IPS-NIHi7 (cell line): ENCODE data around the gene CNTNAP2.
A peak's percentile ranks its signal among the peaks of the same experiment; 100 is the strongest.

ENCODE experiments used
- DNase-seq: peaks from one replicate; pipeline ENCODE4 v3.0.0; 2012; ENCODE audit warnings: mixed read lengths; ENCODE audit errors: extremely low spot score

CNTNAP2 gene

DNA sequence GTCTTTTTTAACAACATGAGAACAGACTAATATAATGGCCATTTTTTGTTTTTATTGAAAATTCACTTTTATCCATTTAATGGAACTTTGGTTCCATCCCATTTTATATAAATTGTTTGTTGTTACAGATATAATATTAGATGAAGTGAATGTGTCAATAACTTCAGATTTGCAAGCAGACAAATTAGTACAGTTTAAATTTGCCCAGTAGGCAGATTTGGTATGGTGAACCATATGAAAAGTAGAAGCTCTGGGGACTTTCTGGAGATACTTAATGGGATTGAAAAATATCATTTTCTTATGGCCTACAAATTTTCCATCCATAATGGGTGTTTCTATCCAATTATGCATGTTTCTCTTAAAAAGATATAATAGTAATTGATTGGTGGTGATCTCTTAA is 1277.7 kb downstream of the CNTNAP2 start:
- no peak for DNase-seq

GRCh38 chr7:147400221-147400689 is 1283.7 kb downstream of the CNTNAP2 start:
- DNase-seq: no peak

DNA sequence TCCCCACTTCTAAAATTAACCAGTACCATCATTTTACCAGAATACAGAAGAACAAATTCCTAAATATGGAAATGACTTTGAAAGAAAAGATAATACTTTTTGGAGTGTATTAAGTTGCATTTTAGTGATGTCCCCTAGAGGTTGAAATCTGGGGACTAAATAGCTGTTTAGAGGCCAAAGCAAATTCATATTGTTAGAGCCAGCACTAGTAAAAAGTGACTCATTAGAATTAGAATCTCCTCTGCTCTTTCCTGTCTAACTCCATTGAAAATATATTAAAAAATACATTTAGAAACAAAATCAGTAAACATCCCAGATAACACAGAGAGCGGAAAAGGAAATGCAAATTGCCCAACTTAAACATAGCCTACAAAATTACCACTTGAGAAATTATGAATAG is 1284.3 kb downstream of the CNTNAP2 start:
- DNase-seq: no peak

DNA sequence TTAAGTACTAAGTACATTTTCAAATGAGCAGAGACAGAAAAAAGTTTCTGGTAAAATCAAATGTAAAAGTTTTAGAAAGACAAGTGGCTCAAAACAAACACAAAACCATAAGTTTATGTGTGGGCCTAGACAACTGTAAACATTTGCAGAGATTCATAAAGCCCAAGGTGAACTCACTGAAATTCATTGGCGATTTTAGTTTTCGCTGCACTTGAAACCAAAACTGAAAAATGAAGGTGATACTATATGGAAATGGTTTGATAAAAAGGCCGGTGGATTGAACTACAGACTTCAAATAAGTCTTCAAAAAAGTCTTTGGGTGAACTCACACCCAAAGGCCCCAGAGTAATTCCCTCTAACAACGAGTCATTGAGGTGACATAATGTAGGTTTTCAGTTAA is 1289.0 kb downstream of the CNTNAP2 start:
- DNase-seq: no peak

GRCh38 chr7:147406521-147407135 is 1290.0 kb downstream of the CNTNAP2 start:
- no peak for DNase-seq

DNA sequence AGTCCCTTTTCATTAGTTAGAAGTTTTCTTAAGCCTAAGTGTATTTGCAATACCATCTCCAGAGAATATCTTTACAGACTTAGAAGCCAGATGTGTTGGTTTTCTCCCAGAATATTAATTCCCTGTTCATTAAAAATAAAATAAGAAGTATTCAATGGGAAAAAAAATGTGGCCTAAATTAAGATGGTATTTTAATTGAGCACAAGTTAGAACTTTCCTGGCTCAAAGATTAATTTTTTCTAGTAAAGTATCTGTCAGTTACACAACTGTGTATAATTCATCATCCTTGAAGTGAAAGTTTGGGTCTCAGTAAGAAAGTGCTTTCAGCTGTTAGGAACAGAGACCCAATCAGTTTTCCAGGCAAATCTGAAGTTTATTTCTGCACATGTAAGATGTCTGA is 1294.5 kb downstream of the CNTNAP2 start:
- no peak for DNase-seq

DNA sequence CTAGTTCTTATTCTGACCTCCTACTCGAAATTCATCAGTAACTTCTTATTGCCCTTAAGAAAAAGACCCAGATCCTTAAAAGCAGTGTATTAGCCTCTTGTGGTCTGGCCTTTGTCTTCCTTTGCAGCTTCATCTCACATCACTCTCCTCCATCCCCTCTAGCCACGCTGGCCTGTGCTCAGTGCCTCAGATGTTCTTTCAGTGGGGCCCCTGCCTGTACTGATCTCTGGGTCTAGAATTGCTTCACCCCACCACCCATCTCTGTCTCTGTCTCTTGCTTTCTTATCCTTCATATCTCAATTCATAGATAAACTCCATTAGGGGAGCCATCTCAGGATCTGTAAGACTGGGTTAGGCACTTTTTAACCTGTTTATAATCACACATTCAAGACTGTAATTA is 1295.5 kb downstream of the CNTNAP2 start:
- DNase-seq: no peak

GRCh38 chr7:147412782-147413556 is 1296.4 kb downstream of the CNTNAP2 start:
- DNase-seq: no peak

DNA sequence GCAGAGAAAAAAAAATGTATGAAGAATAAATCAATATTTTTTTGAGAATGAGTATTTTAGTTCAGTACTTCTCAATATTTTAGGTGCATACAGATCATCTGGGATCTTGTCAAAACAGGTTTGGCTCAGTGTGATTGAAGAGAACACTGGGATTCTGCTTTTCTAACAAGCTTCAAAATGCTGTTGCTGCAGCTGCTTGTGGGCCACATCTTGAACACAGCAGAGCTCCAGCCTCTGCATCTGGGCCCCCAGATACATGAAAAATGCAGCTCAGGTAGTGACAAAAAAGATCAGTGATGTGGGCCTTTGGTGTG is 1296.9 kb downstream of the CNTNAP2 start:
- no peak for DNase-seq

- DNase-seq: no peak
Observed at GRCh38 chr7:147415991-147416390, 1299.4 kb downstream of the CNTNAP2 start.

DNA sequence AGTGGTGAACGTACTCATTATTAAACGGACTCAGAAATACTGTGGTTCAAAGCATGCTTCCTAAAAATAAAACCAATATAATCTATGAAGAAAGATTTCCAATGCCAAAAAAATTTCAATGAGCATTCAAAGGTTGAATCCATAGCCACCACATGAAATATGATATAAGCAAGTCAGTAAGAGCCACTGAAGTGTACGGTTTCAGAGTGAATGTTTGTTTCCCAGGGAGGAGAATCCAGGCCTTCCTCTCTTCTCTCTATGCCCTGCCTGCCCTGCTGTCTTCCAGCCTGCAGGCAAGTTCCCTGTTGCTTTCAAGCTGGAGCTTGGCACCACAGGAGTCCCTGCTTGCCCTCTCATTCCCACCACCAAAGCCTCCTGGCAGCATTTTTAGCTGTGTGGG is 1302.4 kb downstream of the CNTNAP2 start:
- peak; percentile 21 for DNase-seq

- DNase-seq: peak; percentile 20
Observed at GRCh38 chr7:147423875-147424274, 1307.3 kb downstream of the CNTNAP2 start.

GRCh38 chr7:147428075-147428474 is 1311.5 kb downstream of the CNTNAP2 start:
- DNase-seq: no peak

DNA sequence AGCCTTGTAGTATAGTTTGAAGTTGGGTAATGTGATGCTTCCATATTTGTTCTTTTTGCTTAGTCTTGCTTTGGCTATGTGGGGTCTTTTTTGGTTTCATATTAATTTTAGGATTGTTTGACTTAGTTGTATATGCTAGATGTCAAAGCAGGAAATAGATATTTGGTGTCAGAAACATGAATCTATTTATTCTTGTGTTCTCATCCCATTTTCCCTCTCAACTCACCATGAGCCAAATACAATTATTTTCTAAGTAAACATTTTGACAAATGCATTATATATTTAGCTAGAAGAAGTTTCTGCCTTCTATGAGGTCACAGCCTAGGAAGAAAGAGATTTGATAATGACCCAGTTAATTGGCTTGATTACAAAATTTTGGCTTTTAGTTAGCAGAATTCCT is 1313.4 kb downstream of the CNTNAP2 start:
- no peak for DNase-seq

- peak; percentile 32 for DNase-seq
Observed at GRCh38 chr7:147432079-147432478, 1315.5 kb downstream of the CNTNAP2 start.

DNA sequence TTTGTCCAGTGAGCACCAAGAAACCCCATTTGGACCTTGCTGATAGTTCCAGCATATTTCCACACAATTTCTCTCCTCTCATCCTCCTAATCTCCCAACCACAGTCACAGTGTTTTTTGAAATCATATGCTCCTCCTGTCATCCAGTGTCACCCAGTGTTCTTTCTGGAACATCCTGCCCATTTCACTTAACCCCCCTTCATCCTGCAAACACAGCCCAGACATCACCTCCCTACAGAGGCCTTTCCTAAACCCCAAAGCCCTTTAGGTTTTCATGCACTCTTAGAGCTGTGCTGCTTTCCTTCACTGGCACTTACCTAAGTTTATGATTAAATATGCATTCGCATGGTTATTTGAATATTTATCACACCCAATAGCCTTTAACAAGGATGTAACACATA is 1316.0 kb downstream of the CNTNAP2 start:
- DNase-seq: no peak

GRCh38 chr7:147436718-147437117 is 1320.1 kb downstream of the CNTNAP2 start:
- DNase-seq: peak; percentile 8

DNA sequence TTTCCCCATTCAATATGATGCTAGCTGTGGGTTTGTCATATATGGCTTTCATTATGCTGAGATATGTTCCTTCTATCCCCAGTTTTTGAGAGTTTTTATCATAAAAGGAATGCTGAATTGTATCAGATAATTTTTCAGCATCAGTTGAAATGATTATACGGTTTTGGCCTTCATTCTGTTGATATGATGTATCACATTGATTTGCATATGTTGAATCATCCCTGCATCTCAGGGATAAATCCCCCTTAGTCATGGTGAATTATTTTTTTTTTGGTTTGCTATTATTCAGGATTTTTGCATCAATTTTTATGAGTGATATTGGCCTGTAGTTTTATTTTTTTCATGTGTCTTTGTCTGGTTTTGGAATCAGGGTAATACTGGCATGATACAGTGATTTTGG is 1321.6 kb downstream of the CNTNAP2 start:
- no peak for DNase-seq

- DNase-seq: no peak
Observed at GRCh38 chr7:147443942-147444341, 1327.3 kb downstream of the CNTNAP2 start.

GRCh38 chr7:147452816-147453215 is 1336.2 kb downstream of the CNTNAP2 start:
- no peak for DNase-seq

DNA sequence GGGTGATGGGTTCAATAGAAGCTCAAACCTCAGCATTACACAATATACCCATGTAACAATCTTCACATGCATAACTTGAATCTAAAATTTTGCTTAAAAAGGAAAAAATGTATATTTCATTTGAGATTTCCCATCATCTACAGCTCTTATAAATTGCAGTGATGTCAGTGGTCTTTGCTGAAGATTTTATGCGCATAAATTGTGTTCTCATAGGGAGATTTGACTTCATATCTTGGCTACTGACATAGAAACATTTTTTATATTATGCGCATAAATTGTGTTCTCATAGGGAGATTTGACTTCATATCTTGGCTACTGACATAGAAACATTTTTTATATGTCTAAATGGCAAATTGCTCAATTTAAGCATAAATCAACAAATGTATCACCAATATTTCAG is 1348.6 kb downstream of the CNTNAP2 start:
- DNase-seq: no peak

DNA sequence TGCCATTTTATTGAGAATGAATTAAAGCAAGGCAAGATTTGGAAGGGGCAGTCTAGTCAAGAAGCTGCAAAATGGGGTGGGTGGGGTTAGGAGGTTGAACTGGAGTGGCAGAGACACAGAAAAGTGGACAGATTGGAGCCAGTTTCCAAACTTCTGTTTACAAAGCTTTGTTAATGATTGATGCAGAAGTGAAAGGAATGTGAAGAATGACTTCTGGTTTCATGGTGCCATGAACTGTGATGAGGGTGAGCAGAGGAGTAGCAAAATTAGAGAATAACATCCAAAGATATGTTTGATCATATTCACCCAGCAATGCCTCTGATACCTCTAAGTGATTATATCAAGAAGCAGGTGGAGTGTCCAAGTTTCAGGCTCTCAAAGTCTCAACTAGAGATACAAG is 1356.0 kb downstream of the CNTNAP2 start:
- no peak for DNase-seq

DNA sequence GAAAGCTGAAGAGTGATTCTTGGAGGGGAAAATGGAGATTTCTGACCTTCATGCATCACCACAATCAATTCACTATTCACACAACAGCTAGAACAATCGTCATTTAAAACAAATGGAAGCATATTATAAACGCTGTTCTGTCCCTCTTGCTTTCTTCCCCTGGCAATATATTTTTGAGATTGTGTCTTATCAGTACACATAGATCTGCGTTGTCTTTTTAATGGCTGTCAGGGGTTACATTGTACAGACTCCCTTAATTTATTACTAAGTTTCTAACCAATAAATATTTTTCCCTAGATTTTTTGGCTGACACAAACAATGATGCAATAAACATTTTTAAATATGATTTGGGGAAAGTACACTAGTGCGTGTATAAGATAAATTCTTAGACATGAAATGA is 1358.3 kb downstream of the CNTNAP2 start:
- DNase-seq: no peak

GRCh38 chr7:147477526-147477925 is 1360.9 kb downstream of the CNTNAP2 start:
- DNase-seq: no peak
